Ascending aorta (tissue), 2 donors: ENCODE results near the gene RASGEF1C. TPM values are rescaled to one million over a fixed set of nuclear protein-coding genes. Genes with fewer than 3 reads are reported as not detected.

ENCODE experiments used
- DNase-seq, 2 donors: peaks; one replicate each; pipeline ENCODE4 v3.0.0-alpha.2; 2019; ENCODE audit warnings: low spot score in 2 of 2
- H3K27ac ChIP-seq, 2 donors: fragments of 200-600 bp; sonication (generic); one replicate each; pipeline ENCODE4 v1.5.1; 2016 to 2017; ENCODE audit warnings: mild to moderate bottlenecking in 1 of 2
- H3K27me3 ChIP-seq: fragments of 200-600 bp; sonication (generic); one replicate; pipeline ENCODE4 v1.5.1; 2017
- H3K36me3 ChIP-seq, 2 donors: fragments of 200-600 bp; sonication (generic); one replicate each; pipeline ENCODE4 v1.5.1; 2016
- H3K4me1 ChIP-seq, 2 donors: fragments of 200-600 bp; sonication (generic); one replicate each; pipeline ENCODE4 v1.5.1; 2016 to 2017; ENCODE audit warnings: mild to moderate bottlenecking in 1 of 2
- H3K4me3 ChIP-seq, 2 donors: fragments of 200-600 bp; sonication (generic); one replicate each; pipeline ENCODE4 v1.5.1; 2016 to 2017; ENCODE audit warnings: mild to moderate bottlenecking in 1 of 2
- H3K9me3 ChIP-seq, 2 donors: fragments of 200-600 bp; sonication (generic); one replicate each; pipeline ENCODE4 v1.5.1; 2016
- CTCF ChIP-seq, 3 experiments: fragments of 200-600 bp in 2 of 3; fragments of 450-650 bp in 1 of 3; sonication (generic) in 2 of 3; IDR thresholded peaks; one replicate each; pipeline ENCODE4 v1.5.1; 2016 to 2019; ENCODE audit warnings: antibody characterized with exemption in 3 of 3, mild to moderate bottlenecking in 1 of 3, moderate library complexity in 1 of 3
- intact Hi-C: fragments of 100-400 bp; cut with DNase I; formaldehyde crosslinking; loops from one replicate; pipeline ENCODE4 v1.15.1; 2023
- total RNA-seq: library from RNA; depleted of rRNA; stranded (reverse); fragments of >200 nt; gene quantifications from one replicate; pipeline ENCODE4 v1.1.0, GENCODE V29; 2016

RASGEF1C gene
- total RNA-seq, 1 donor from 2014 or later, result not detected

DNA sequence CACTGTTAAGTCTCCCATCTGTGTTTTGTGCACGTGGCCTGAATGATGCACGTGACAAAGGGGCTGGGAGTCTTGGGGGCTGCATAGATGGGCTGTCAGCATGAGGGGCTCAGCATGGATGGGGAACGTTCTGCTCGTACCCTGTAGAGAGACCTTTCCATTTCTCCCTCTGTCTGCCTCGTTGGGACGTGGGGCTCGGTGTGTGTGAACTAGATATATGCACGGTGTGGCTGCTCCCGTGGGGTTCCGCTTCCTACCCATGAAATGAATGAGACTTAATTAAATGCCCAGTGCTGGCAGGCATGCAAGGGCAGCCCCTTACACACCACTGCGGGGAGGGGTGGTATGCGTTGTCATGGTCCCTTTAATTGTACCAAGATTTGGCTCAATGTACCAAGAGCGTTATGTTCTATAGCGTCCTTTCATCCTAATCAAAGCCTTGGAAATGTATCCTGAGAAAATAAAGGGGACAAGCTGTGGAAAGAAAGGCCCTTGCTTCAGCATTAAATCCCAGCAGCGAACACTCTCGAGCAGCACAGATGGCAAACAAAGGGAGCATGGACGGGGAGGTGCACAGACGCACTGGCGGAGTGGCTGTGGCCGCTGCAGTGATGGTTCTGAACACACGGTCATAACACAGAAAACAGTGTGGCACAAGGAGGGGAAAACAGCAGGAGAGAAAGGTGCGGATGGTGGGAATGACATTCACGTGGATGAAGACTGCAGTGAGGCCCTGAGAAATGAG is 66.8 kb downstream of the RASGEF1C start:
- Histone ChIP-seq H3K9me3 (peaks cover 0 to 3% of the 10 kb centered on the region in 2 donors), H3K27me3 (no peaks in the 10 kb centered on the region), H3K4me1 (no peaks in the 10 kb centered on the region), H3K36me3 (no peaks in the 10 kb centered on the region), H3K4me3 (no peak overlapping the region), H3K27ac (no peak overlapping the region)
- peak in 1 of 2 donors; percentile 46 for DNase-seq
- intact Hi-C loops, result no loop called here
- TF ChIP-seq CTCF (IDR thresholded peaks at IDR 0.05), result no peak

DNA sequence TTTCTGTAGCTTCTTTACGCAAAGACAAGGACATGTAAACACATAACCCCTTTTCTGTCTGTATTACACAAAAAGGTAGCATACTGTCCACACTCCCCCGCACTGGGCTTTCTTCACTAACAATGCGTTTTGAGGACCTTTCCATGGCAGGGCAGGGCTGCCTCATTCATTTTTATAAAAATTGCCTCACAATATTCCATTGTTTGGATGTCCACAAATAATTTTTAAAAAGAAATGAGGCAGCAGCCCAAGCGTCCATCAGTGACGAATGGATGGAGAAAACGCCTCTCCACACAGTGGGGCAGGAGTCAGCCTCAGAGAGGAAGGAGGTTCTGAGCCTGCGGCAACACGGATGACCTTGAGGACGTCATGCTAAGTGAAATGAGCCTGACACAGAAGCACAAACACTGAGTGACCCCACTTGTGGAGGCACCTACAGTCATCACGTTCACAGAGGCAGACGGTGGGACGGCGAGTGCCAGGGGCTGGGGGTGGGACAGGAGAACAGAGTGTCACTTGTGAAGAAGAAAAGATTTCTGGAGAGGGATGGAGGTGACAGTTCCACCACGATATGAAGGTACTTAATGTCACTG is 67.8 kb downstream of the RASGEF1C start:
- no peaks in the 10 kb centered on the region for H3K4me1 ChIP-seq
- no peak overlapping the region for H3K4me3 ChIP-seq
- H3K9me3 ChIP-seq, result no peaks in the 10 kb centered on the region
- H3K27me3 ChIP-seq, result no peaks in the 10 kb centered on the region
- TF ChIP-seq CTCF (IDR thresholded peaks at IDR 0.05), result no peak
- no peaks in the 10 kb centered on the region for H3K36me3 ChIP-seq
- H3K27ac ChIP-seq, result no peak overlapping the region
- intact Hi-C loops, result no loop called here
- DNase-seq, result peak in 1 of 2 donors; percentile 40

DNA sequence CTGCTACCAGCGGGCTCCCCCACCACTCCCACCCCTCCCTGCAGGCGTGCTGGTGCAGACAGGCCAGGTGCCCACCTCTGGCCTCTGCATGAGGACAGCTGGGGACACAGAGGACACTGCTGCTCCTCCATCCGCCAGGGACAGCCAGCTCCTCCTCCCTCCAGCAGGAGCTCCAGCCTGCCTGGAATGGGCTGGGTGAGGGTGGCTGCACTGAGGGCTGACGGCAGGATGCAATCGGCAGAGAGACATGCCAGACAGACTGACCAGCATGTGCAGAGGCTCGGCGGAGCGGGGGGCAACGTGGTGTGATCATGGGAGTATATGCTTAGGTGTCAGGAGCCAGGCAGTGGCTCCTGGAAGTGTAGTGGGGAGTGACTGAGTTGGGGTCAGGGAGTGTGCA is 68.4 kb downstream of the RASGEF1C start:
- peak in 1 of 2 donors; percentile 33 for DNase-seq

GRCh38 chr5:180140079-180140554 is 68.9 kb downstream of the RASGEF1C start:
- DNase-seq, result no peak
- intact Hi-C loops, result no loop called here
- no peak for TF ChIP-seq CTCF (IDR thresholded peaks at IDR 0.05)
- Histone ChIP-seq H3K27ac (no peak overlapping the region), H3K27me3 (no peaks in the 10 kb centered on the region), H3K36me3 (no peaks in the 10 kb centered on the region), H3K4me3 (no peak overlapping the region), H3K4me1 (no peaks in the 10 kb centered on the region), H3K9me3 (no peaks in the 10 kb centered on the region)

More for the DNA sequence above, 68.4 kb downstream of the RASGEF1C start:
- Histone ChIP-seq H3K9me3 (no peaks in the 10 kb centered on the region), H3K4me3 (no peak overlapping the region), H3K27ac (no peak overlapping the region), H3K36me3 (no peaks in the 10 kb centered on the region), H3K4me1 (no peaks in the 10 kb centered on the region), H3K27me3 (no peaks in the 10 kb centered on the region)
- TF ChIP-seq CTCF (IDR thresholded peaks at IDR 0.05), result no peak
- intact Hi-C loops, result no loop called here

GRCh38 chr5:180139731-180140055 is 69.3 kb downstream of the RASGEF1C start:
- Histone ChIP-seq H3K27me3 (no peaks in the 10 kb centered on the region), H3K4me1 (no peaks in the 10 kb centered on the region), H3K36me3 (no peaks in the 10 kb centered on the region), H3K4me3 (no peak overlapping the region), H3K9me3 (no peaks in the 10 kb centered on the region), H3K27ac (no peak overlapping the region)
- TF ChIP-seq CTCF (IDR thresholded peaks at IDR 0.05), result no peak
- no peak for DNase-seq
- intact Hi-C loops, result no loop called here
